ENCODE measurements around the gene FAM3B. TPM values are rescaled to one million over a fixed set of nuclear protein-coding genes. Genes with fewer than 3 reads are reported as not detected.

Gene FAM3B
- total RNA-seq, 1 donor, result not detected

DNA sequence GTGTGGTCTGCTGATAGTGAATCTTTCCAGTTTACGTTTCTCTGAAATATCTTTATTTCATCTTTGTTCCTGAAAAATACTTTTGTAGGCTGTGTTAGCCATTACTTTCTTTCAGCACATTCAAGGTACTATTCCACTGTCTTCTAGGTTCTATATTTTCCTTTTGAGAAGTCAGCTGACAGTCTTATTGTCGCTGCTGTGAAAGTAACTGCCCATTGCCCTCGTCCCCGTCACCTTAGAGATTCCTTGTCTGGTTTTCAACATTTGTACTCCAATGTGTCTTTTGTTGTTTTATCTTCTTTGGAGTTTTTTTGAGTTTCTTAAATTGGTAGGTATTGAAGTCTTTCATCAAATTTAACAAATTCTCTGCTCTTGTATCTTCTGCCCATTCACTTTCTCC, 25.4 kb downstream of the FAM3B start:
- TF ChIP-seq, protein P1, sequence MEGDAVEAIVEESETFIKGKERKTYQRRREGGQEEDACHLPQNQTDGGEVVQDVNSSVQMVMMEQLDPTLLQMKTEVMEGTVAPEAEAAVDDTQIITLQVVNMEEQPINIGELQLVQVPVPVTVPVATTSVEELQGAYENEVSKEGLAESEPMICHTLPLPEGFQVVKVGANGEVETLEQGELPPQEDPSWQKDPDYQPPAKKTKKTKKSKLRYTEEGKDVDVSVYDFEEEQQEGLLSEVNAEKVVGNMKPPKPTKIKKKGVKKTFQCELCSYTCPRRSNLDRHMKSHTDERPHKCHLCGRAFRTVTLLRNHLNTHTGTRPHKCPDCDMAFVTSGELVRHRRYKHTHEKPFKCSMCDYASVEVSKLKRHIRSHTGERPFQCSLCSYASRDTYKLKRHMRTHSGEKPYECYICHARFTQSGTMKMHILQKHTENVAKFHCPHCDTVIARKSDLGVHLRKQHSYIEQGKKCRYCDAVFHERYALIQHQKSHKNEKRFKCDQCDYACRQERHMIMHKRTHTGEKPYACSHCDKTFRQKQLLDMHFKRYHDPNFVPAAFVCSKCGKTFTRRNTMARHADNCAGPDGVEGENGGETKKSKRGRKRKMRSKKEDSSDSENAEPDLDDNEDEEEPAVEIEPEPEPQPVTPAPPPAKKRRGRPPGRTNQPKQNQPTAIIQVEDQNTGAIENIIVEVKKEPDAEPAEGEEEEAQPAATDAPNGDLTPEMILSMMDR (IDR thresholded peaks at IDR 0.05; ENCODE audit: insufficient read depth, low read depth, low read length), result no peak
- DNase-seq (ENCODE audit: low read depth), result no peak
- no peak overlapping the region for H3K4me3 ChIP-seq (ENCODE audit: low read depth, low read length)

DNA sequence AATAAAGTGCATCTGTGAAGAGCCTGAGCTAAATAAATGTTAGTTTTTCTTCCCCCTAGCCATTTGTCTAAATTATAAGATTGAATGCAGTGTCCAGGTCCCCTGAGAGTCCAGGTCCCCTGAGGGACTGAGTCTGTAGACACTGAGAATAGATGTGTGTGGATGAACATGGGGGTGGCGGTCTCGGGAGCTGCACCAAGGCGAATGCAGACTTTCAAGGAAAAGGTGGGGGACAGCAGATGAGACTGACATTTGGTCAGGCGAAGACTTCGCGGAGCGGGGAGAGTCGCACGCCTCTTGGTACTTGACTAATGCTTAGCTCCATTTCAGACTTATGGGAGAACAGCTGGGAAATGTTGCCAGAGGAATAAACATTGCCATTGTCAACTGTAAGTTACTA, 27.5 kb downstream of the FAM3B start:
- H3K4me3 ChIP-seq (ENCODE audit: low read depth, low read length), result no peak overlapping the region
- no peak for DNase-seq (ENCODE audit: low read depth)
- TF ChIP-seq, protein P1 (IDR thresholded peaks at IDR 0.05; ENCODE audit: insufficient read depth, low read depth, low read length), result no peak

DNA sequence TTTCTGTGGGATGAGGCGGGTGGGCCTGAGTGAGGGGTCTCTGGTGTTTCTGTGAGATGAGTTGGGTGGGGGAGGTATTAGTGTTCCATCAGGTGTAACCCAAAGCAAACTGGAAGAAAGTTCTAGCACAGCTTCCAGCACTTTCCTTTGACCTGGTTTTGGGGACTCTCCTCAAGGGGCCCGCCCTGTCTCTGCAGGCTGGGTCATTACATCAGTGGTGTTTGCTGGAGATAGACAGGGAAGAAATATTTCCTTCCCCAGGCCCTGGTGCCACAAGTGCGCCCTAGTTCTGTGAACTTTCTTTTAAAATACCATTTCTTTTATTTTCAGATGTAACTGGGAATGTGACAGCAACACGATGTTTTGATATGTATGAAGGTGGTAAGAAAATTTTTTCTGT, 28.8 kb downstream of the FAM3B start:
- no peak overlapping the region for H3K4me3 ChIP-seq (ENCODE audit: low read depth, low read length)
- TF ChIP-seq, protein P1 (IDR thresholded peaks at IDR 0.05; ENCODE audit: insufficient read depth, low read depth, low read length), result no peak
- no peak for DNase-seq (ENCODE audit: low read depth)

DNA sequence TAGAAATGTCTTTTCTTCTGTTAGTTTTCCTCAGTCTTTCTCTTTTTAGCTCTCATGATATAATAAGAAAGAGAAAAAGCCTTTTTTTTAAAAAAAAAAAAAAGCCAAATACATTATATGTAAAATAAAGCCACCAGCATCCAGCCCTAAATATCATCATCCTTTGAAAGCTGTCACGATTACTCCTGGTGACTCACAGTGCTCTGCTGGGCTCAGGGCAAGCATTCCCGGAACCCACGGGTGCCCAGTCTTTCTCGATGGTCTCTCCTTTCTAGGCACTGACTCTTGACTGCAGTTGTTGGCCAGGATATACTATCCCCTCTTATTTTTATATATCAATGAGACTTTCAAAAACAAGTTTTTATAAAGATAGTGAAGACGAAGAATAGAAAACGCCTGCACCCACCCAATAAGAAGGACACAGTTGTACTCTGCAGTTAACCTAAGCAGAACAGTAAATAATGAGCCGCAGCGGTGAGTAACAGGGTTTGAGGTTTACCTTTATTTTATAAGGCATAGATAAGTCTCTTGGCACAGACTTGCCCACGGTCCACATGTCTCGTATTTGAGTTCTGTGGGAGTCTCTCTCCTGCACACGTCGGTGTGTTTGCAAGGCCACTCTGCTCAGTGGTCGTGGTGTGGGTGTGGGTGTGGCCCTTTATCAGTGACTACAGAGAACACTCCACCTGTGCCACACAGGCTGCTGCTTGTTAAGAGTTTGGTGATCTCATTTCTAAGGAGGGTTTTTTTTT, 29.5 kb downstream of the FAM3B start:
- TF ChIP-seq, protein P1 (IDR thresholded peaks at IDR 0.05; ENCODE audit: insufficient read depth, low read depth, low read length), result no peak
- no peak for DNase-seq (ENCODE audit: low read depth)
- H3K4me3 ChIP-seq (ENCODE audit: low read depth, low read length), result no peak overlapping the region

DNA sequence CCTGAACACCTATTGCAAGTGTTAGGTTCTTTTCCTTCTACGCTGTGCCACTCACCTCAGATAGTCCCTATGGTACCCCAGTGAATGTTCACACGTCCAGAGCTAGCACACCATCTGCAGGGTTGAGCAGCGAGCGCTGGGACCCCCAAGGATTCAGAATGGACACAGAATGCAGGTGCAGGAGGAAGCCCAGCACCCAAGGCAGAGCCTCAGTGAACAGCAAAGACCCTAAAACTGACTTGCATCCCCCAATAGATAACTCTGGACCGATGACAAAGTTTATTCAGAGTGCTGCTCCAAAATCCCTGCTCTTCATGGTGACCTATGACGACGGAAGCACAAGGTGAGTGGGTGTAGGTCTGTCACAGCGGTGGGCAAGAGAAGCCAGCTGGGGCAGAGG, 30.2 kb downstream of the FAM3B start:
- no peak overlapping the region for H3K4me3 ChIP-seq (ENCODE audit: low read depth, low read length)
- TF ChIP-seq, protein P1 (IDR thresholded peaks at IDR 0.05; ENCODE audit: insufficient read depth, low read depth, low read length), result no peak
- DNase-seq (ENCODE audit: low read depth), result no peak

DNA sequence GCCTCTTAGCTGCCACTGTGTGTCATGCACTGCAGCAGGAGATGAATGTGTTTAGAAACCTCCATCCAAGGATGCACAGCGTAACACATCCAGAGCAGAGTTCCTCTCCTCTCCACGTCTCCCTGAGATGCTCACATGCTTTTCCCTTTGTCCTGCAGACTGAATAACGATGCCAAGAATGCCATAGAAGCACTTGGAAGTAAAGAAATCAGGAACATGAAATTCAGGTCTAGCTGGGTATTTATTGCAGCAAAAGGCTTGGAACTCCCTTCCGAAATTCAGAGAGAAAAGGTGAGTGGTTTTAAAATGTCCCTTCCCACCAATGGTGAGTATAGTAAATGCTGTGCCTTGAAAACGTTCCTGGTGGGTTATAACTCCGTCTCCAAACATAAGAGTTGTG, 31.8 kb downstream of the FAM3B start:
- H3K4me3 ChIP-seq (ENCODE audit: low read depth, low read length), result no peak overlapping the region
- TF ChIP-seq, protein P1 (IDR thresholded peaks at IDR 0.05; ENCODE audit: insufficient read depth, low read depth, low read length), result no peak
- no peak for DNase-seq (ENCODE audit: low read depth)

DNA sequence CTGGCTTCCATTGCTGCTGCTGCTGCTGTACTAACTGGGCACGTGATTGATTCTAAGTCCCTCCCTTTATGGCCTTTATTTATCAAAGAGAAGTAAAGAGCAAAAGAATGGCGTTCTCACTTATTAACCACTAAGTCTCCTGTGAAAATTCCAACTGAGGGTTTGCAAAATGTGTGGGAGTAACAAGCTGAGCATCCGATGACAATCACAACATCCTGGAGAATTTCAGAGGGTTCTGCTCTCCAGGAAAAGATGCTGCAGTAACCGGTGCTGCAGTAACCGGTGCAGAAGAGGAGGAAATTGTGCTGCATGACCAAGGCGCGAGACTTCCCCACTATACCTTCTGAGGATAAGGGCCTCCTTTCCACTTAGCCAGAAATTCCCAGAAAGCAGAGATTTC, 32.5 kb downstream of the FAM3B start:
- TF ChIP-seq, protein P1 (IDR thresholded peaks at IDR 0.05; ENCODE audit: insufficient read depth, low read depth, low read length), result no peak
- no peak for DNase-seq (ENCODE audit: low read depth)
- H3K4me3 ChIP-seq (ENCODE audit: low read depth, low read length), result no peak overlapping the region

Measured in fibroblast of villous mesenchyme (primary cell).